Islet of Langerhans (tissue), 1 donor: ENCODE measurements around the gene CADPS2.
"Not testable (repeated sequence)": the region's sequence is repeated elsewhere in the genome, so short reads cannot be mapped to it uniquely, and the experiment has no call there.

Source experiments
- FAIRE-seq: peaks from one replicate; lab custom pipeline; 2011; peaks lifted over from hg19 to GRCh38; lab: Jason Lieb, UNC

The CADPS2 gene

DNA sequence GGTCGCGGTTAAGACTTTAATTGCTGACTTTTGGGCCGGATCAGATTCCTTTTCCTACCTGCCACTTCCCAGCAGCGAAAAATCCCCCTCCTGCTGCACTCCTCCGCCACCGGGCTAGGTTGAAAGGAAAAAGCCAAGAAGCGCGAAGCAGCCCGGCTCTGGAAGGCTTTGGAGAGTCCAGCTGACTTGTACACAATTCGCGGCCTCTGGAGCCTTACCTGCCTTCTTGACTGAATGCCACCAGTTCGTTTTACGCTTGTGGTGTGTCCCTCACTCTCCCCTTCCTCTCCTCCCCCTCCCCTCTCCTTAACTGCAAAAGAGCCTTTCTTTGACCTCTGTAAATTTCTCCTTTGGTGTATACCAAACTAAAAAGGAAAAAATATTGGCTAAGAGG lies 579.0 kb downstream of the CADPS2 start:
- no peak for FAIRE-seq

GRCh38 chr7:122306320-122307227 lies 579.7 kb downstream of the CADPS2 start:
- FAIRE-seq: no peak

DNA sequence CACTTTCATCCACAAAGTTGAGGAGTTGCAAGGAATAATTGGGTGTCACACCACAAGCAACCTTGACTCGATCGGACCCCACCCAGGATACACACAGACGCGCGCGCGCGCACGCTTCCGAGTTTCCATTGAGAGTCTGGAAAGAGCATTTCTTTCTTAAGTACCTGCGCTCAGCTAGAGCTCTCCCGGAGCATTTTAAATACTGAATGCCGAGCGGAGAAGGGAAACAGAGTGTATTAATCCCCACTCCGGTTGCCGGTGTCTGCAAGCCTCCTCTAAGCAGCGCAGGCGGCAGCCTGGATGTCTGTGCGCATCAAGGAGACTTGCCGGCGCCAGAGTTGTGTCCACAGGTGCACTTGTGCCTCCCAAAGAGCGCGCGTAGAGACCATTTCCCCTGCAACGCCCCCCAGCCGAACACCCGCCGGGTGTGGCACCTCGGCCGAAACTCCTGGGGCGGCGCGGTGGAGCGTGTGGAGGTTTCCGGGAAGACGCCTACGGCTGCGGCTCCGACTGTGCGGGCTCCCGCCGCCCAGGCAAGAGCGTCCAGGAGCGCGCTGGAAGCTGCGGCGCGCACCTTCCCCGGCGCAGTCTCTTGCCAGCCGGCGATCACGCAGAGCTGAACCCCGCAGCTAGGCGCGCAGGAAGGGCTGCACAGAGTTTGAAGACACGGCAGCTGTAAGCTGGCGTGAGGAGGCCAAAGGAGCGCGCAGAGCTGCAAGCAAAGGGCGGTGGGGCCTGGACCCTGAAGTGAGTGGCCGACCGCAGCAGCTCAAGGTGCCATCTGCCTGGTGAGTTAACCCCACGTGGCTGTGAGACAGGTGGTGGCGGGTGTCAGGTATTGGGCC lies 580.6 kb downstream of the CADPS2 start:
- FAIRE-seq: no peak

GRCh38 chr7:122304996-122305421 lies 581.3 kb downstream of the CADPS2 start:
- no peak for FAIRE-seq

DNA sequence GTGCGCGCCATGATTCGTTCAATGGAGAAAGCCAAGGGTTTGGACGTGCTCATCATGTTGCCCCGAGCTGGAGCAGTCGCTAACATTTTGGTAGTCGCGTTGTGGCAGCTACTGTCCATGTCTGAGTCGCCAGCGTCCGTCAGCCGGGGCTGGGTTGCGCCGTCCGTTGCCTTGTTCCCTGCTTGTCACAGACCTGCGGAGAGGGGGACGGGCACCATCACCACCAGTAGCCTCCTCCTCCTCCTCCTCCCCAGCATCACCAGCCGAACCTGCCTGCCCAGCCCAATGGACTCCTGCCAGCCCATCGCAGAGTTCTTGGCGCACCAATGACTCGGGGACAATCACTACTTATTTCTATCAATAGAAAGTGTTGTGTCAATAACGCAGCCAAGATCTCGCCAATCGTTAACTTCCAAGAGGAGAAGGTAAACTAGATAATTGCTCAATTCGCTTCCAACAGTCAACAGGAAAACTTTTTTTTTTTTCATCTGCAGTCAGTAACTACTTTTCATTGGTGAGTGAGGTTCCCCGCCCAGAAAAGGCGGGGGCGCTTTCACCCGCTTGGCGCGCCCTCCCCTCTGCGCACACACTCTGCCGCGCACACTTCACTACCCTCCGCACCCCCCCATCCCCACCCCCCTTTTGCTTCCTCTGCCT lies 581.8 kb downstream of the CADPS2 start, which contains the start of gene FEZF1:
FEZF1 (minus strand) TSS at position 432 of the 657 bp plus-strand sequence; CDS start at position 119, 313 bp downstream.
- FAIRE-seq: no peak

DNA sequence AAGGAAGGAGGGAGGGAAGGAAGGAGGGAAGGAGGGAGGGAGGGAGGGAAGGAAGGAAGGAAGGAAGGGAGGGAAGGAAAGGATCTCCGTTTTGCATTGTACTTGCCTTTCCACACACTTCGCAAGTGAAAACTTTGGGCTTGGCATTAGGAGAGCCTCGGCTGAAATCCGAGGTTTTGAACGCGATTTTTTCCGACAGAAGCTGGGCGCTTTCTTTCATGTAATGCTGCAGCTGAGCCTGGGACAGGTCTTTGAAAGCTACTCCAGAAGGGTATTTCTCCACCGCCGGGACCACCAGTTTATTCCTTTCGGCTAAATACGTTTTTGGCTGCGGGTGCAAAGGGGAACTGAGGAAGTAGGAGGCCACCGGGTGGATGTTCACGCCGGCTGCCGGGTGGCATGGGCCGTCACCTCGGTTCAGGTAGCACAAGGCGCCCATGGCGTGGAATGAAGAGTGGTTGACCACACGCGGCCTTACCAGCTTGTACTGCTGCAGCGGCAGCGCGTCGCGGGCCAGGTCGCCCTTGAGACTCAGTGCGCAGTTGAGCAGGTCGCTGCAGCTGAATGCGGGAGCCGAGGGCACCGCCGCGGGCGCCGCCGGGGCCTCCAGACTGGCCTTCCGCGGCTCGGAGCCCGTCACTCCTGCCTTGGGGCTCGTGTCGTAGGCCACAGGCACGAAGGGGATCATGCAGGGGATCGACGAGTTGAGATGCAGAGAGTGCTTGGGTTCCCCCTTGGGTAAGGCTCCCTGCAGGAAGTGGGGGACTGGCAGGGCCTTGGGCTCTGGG lies 582.5 kb downstream of the CADPS2 start:
- no peak for FAIRE-seq

- no peak for FAIRE-seq
Observed at GRCh38 chr7:122302761-122303530, 583.3 kb downstream of the CADPS2 start.

GRCh38 chr7:122301858-122302760 lies 584.2 kb downstream of the CADPS2 start:
- FAIRE-seq: no peak

DNA sequence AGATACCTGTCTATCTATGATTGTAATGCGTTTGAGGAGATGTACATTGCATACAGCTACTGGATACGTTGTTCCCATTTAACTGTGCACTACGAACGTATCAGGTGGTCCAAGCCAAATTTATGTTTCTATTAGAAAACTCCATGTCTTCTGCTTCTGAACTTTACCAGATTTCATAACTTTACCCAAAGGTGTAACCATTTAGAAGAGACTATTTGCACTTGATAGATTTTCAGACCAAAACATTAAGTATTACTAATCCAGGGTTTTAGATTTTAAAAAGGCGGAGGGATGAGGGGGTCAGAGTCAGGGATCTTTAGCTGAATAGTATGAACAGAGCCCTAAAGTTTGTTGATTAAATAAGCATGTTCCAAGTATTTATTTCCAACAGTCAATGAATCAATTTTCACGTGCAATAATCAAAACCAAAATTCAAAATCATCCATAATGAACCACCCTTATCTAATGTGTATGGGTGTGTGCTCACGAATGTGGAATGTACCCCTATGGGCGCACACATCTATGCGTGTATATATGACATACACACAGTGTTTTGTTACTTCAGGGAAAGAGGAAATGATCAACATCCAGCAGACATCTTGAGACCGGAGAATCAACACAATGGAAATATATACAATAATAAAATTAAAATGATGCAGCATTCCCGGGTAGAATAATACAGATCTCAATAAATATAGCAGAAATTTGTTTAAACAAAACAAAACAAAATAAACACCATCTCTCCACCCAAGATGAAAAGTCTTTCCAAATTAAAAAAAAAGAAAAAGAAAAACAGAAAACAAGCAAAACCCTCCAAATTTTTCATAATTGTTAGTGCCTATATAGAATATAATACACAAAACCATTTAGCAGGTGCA lies 585.1 kb downstream of the CADPS2 start:
- no peak for FAIRE-seq

DNA sequence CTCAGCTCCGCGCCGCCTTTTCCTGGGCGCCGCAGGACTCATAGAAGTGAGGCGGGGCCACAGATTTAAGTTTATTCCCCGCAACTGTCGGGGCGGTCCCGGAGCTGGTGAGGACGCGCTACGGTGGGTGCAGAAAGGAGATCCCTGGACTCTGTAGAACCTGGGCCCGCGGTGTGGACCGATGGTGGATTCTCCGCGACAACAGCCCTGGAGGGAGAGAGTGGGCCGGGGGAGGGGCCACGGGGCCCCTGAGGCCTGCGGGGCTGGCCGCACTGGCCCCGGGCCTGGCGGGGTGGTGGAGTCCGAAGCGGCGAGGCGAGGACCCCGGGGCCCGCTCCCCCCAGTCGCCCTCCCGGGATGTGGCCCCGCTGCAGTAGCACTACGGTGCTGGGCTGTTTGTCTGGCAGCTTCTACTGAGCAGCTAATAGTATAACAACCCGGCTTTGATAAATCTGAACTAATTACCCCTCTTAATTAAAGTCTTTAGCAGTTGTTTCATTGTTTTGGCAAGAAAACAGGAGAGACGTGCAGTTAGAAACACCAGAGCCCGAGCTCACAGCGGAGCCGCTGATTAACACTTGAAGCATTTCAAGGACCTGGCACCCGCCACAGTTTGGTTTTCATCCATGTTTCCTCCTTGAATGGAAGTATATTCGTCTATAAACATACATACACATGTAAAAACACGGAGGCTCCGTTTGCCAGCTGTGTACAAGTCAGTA lies 585.9 kb downstream of the CADPS2 start:
- no peak for FAIRE-seq

DNA sequence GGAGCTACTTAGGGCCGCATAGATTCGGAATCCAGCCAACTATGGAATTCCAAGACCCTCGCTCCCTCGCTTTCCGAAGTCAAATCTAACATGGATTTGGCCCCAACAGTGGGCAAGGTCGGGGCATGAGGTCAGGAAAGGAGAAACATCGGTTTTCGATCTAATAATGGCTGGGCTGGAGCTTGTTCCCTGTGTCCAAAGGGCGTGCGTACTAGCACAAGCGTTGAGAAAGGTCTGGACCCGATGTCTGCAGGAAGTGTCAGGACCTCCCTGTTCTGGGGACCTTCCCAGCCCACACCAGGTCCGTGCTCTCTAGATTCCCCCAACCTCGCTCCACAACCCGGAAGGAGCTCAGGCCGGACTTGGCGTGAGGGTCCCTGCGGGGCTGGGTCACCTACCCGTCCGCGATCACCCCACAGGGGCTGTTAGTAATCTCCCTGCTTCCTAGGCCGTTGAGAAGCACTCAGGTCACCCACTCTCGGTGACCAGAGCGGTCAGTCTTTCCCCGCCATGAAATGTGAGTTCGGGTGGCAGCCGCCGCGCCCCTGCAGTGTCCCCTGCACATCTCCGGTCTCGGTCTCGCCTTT lies 586.5 kb downstream of the CADPS2 start:
- FAIRE-seq: no peak

DNA sequence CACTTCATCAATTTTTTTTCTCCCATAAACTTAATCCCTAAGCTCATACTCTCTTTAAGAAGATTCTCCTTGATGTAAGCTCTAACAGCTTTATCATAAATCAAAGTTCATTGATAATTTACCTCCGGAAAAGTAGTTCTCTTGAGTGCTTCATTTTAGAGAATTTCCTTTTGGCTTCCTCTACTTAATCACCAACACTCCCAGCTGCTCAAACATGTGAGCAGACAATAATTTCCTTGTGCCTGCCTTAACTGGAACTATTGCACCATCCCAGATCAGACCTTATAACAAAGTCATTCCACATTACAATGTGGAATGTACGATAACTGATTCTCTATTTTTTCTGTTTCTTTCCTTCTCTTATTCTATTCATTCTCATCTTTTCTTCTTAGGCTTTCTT lies 587.6 kb downstream of the CADPS2 start:
- FAIRE-seq: no peak

DNA sequence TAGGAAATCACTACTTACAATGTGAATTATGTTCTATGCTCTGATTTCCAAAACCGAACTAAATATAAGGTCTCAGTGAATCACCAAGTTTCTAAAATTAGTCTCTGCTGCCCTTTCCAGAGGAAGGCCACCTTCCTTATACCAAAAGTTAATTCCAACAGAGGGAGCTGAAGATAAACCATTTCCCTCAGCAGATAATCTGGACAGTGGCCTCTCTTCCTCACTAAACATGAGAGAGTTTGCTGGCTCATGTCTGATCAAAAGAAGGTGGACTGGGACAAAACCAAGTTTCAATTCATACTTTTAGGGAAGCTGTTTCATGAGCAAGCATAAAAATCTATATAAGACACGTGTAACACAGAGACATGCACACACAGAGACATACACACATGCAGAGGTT lies 588.1 kb downstream of the CADPS2 start:
- no peak for FAIRE-seq

GRCh38 chr7:122291189-122291588 lies 595.1 kb downstream of the CADPS2 start:
- FAIRE-seq: no peak

DNA sequence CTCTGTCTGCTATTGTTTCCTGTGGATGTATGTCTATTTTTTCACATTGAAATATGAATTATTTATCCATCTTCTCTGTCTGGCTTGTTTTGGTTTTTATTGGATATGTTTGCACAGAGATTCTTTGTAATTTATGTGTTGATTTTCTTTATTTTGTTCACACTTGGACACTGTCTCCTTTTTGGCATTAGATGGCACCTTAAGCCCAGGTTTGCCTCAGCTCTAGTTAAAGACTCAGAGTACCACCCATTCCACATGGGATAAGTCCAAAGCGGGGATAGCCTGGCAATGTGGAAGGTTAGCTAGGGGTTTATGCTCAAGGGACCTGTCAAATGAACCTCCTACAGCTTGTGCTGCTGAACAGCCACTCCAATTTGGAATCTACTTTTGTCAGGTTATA lies 595.8 kb downstream of the CADPS2 start:
- FAIRE-seq: no peak

DNA sequence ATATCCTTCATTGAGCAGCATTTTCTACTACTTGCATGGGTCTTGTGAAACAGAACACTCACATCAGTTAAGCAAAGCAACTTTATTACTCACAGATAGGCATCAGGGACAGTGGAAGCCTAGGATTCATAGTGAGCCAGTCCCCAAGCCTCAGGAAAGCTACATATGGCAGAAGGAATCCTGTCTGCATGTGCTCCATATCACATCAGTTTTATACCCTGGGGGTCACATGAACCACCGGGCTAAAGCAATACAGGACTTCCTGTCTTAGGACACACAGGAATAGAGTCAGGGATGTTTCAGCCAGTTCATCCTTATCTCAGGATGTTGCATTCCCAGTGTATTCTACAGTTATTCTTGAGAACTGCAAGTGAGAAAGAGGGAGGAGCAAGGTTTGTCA lies 596.8 kb downstream of the CADPS2 start:
- FAIRE-seq: no peak

GRCh38 chr7:122284608-122285007 lies 601.7 kb downstream of the CADPS2 start:
- not testable (repeated sequence) for FAIRE-seq

- FAIRE-seq: no peak
Observed at GRCh38 chr7:122273117-122273516, 613.1 kb downstream of the CADPS2 start.
